Spleen (tissue), 11 donors: ENCODE data around the gene CECR2. TPM values are rescaled to one million over a fixed set of nuclear protein-coding genes. Genes with fewer than 3 reads are reported as not detected.

ENCODE experiments used
- DNase-seq: peaks from one replicate; pipeline ENCODE4 v3.0.0-alpha.2; 2020
- H3K27ac ChIP-seq, 8 donors: fragments of 200-600 bp; sonication (generic) in 7 of 8; 1 replicate in 4 of 8; 2 replicates in 4 of 8; pipeline versions ENCODE4 v1.5.0 to v1.8.0; 2016 to 2021; ENCODE audit warnings: inconsistent platforms in 4 of 8, mild to moderate bottlenecking in 4 of 8, moderate library complexity in 1 of 8
- H3K27me3 ChIP-seq, 7 donors: fragments of 200-600 bp; sonication (generic) in 6 of 7; replicated peaks in 1 of 7; 1 replicate in 4 of 7; 2 replicates in 3 of 7; pipeline versions ENCODE4 v1.5.0 to v1.8.0; 2016 to 2021; ENCODE audit warnings: inconsistent platforms in 3 of 7, mild to moderate bottlenecking in 1 of 7
- H3K36me3 ChIP-seq, 6 donors: fragments of 200-600 bp; sonication (generic) in 5 of 6; 1 replicate in 4 of 6; 2 replicates in 2 of 6; pipeline versions ENCODE4 v1.5.0 to v1.8.0; 2016 to 2021; ENCODE audit warnings: inconsistent platforms in 2 of 6
- H3K4me1 ChIP-seq, 6 donors: fragments of 200-600 bp; sonication (generic) in 5 of 6; 1 replicate in 3 of 6; 2 replicates in 3 of 6; pipeline versions ENCODE4 v1.5.0 to v1.8.0; 2016 to 2021; ENCODE audit warnings: inconsistent platforms in 3 of 6
- H3K4me3 ChIP-seq, 8 donors: fragments of 200-600 bp; sonication (generic) in 7 of 8; 1 replicate in 4 of 8; 2 replicates in 4 of 8; pipeline versions ENCODE4 v1.5.0 to v1.8.0; 2016 to 2021; ENCODE audit warnings: inconsistent platforms in 4 of 8, mild to moderate bottlenecking in 4 of 8, moderate library complexity in 2 of 8
- H3K9me3 ChIP-seq, 8 donors: fragments of 200-600 bp; sonication (generic) in 7 of 8; 1 replicate in 4 of 8; 2 replicates in 4 of 8; pipeline versions ENCODE4 v1.5.0 to v1.8.0; 2016 to 2021; ENCODE audit warnings: inconsistent platforms in 4 of 8
- CTCF ChIP-seq, 11 experiments: fragments of 200-600 bp in 7 of 11; fragments of 450-650 bp in 4 of 11; sonication (generic) in 4 of 11; IDR thresholded peaks in 8 of 11; conservative IDR thresholded peaks in 3 of 11; 1 replicate in 7 of 11; 2 replicates in 4 of 11; pipeline versions ENCODE4 v1.4.0 to v1.8.0; 2016 to 2021; ENCODE audit warnings: antibody characterized with exemption in 11 of 11, inconsistent platforms in 4 of 11, mild to moderate bottlenecking in 1 of 11
- POLR2A ChIP-seq, 3 donors: fragments of 450-650 bp; IDR thresholded peaks; one replicate each; pipeline ENCODE4 v1.5.1; 2017; ENCODE audit warnings: antibody characterized with exemption in 3 of 3, mild to moderate bottlenecking in 1 of 3
- POLR2AphosphoS5 ChIP-seq, 3 donors: sonication (generic); formaldehyde crosslinking; IDR thresholded peaks; one replicate each; pipeline ENCODE4 v1.5.1; 2017; ENCODE audit warnings: antibody characterized with exemption in 3 of 3
- WGBS, 5 donors: extraction: QIAGEN DNeasy Blood & Tissue Kit in 3 of 5; methylation state at CpG; one replicate each; pipeline versions ENCODE4 v1.1.5 to v1.1.7; 2013 to 2018; 5-methylcytosine and 5-hydroxymethylcytosine counted together
- intact Hi-C: fragments of 100-400 bp; cut with DNase I; formaldehyde crosslinking; loops from one replicate; pipeline ENCODE4 v1.15.0; 2023; ENCODE audit warnings: low total_unique reads
- polyA plus RNA-seq, 3 donors: library from polyadenylated mRNA; stranded (reverse); fragments of 200-250 nt; gene quantifications; one replicate each; pipeline ENCODE4 v1.2.1, GENCODE V29; 2013
- total RNA-seq, 7 donors: library from RNA; depleted of rRNA in 3 of 7; stranded (reverse); fragments of >200 nt in 3 of 7; fragmentation: NEBNext Ultra II Directional in 4 of 7; extraction: Animal tissue kit (Norgen Biotek cat#: 25700) in 4 of 7; gene quantifications; one replicate each; pipeline versions ENCODE4 v1.1.0 to v1.2.1, GENCODE V29; 2016 to 2021
- donor health status: healthy with polysubstance abuse.
- donor health status: DM: no; HTN: no; CAD: no; lungs with moderate emphysema.
- donor health status: DM: no; HTN: no; CAD: no.
- donor health status: Bipolar disorder and iron deficiency.
- donor health status: healthy.
- donor health status: DM: no; HTN: no; CAD: no.
- donor health status: DM: yes; HTN: yes; CAD: no.

The CECR2 gene
- total and polyA plus RNA-seq, 10 donors, result 0.05 to 3.0 (median 0.91) TPM

- no peak overlapping the region for H3K4me3 ChIP-seq
- WGBS, 5 donors, result 87 to 91% (median 89%) methylated on average over 20 to 23 of the region's 23 CpGs
Observed at GRCh38 chr22:17548010-17548755, 178.9 kb downstream of the CECR2 start.

GRCh38 chr22:17548756-17549035 lies 179.4 kb downstream of the CECR2 start:
- Histone ChIP-seq H3K27ac (no peak overlapping the region), H3K4me1 (no peaks in the 10 kb centered on the region), H3K4me3 (no peak overlapping the region), H3K27me3 (no peaks in the 10 kb centered on the region), H3K36me3 (no peaks in the 10 kb centered on the region), H3K9me3 (no peaks in the 10 kb centered on the region)
- intact Hi-C loops, result no loop called here
- TF ChIP-seq POLR2AphosphoS5 (IDR thresholded peaks at IDR 0.05) (no peak), POLR2A (IDR thresholded peaks at IDR 0.05) (no peak), CTCF (IDR thresholded peaks at IDR 0.05 in 8 of 11, conservative IDR thresholded peaks at IDR 0.05 in 3 of 11) (no peak)
- WGBS, 5 donors, result 88 to 96% (median 93%) methylated on average over 5 of the region's 5 CpGs
- no peak for DNase-seq

More at GRCh38 chr22:17548010-17548755, 178.9 kb downstream of the CECR2 start:
- H3K4me1 ChIP-seq, result no peaks in the 10 kb centered on the region
- H3K27ac ChIP-seq, result no peak overlapping the region
- H3K36me3 ChIP-seq, result no peaks in the 10 kb centered on the region
- H3K9me3 ChIP-seq, result no peaks in the 10 kb centered on the region
- TF ChIP-seq POLR2A (IDR thresholded peaks at IDR 0.05), result no peak
- TF ChIP-seq CTCF (IDR thresholded peaks at IDR 0.05 in 8 of 11, conservative IDR thresholded peaks at IDR 0.05 in 3 of 11), result no peak
- no peak for TF ChIP-seq POLR2AphosphoS5 (IDR thresholded peaks at IDR 0.05)
- H3K27me3 ChIP-seq, result no peaks in the 10 kb centered on the region
- intact Hi-C loops, result no loop called here
- no peak for DNase-seq

- H3K4me3 ChIP-seq, result no peak overlapping the region
- no peaks in the 10 kb centered on the region for H3K36me3 ChIP-seq
- no peak overlapping the region for H3K27ac ChIP-seq
- intact Hi-C loops, result no loop called here
- WGBS, 5 donors, result 87 to 94% (median 88%) methylated on average over 10 of the region's 10 CpGs
- no peak for DNase-seq
- TF ChIP-seq POLR2A (IDR thresholded peaks at IDR 0.05) (no peak), CTCF (IDR thresholded peaks at IDR 0.05 in 8 of 11, conservative IDR thresholded peaks at IDR 0.05 in 3 of 11) (no peak), POLR2AphosphoS5 (IDR thresholded peaks at IDR 0.05) (no peak)
- H3K9me3 ChIP-seq, result no peaks in the 10 kb centered on the region
- H3K4me1 ChIP-seq, result no peaks in the 10 kb centered on the region
- no peaks in the 10 kb centered on the region for H3K27me3 ChIP-seq
Observed at GRCh38 chr22:17549183-17549582, 179.9 kb downstream of the CECR2 start.

GRCh38 chr22:17549655-17550054 lies 180.4 kb downstream of the CECR2 start:
- TF ChIP-seq POLR2A (IDR thresholded peaks at IDR 0.05) (no peak), POLR2AphosphoS5 (IDR thresholded peaks at IDR 0.05) (no peak), CTCF (IDR thresholded peaks at IDR 0.05 in 8 of 11, conservative IDR thresholded peaks at IDR 0.05 in 3 of 11) (no peak)

More at GRCh38 chr22:17549655-17550054, 180.4 kb downstream of the CECR2 start:
- Histone ChIP-seq H3K27ac (no peak overlapping the region), H3K9me3 (no peaks in the 10 kb centered on the region), H3K36me3 (no peaks in the 10 kb centered on the region), H3K27me3 (no peaks in the 10 kb centered on the region), H3K4me1 (no peaks in the 10 kb centered on the region), H3K4me3 (no peak overlapping the region)
- DNase-seq, result no peak
- WGBS, 5 donors, result 89 to 96% (median 93%) methylated on average over 5 of the region's 5 CpGs
- intact Hi-C loops, result no loop called here
